Fibroblast of skin of right quadriceps (primary cell): ENCODE results near the gene EPS8L2.

Experiments
- DNase-seq: peaks from one replicate; pipeline ENCODE4 v3.0.0-alpha.2; 2013

EPS8L2 gene

GRCh38 chr11:704781-705645, 1.0 kb upstream of the EPS8L2 start:
- no peak for DNase-seq

- no peak for DNase-seq
These were observed 467 bp downstream of the EPS8L2 start for GRCh38 chr11:706439-706956.

- DNase-seq, result no peak
These were observed 1.2 kb downstream of the EPS8L2 start for GRCh38 chr11:706957-707816.

GRCh38 chr11:707817-708420, 1.9 kb downstream of the EPS8L2 start:
- DNase-seq, result no peak

- no peak for DNase-seq
These were observed 2.5 kb downstream of the EPS8L2 start for GRCh38 chr11:708511-708910.

GRCh38 chr11:709109-709997, 3.3 kb downstream of the EPS8L2 start:
- DNase-seq, result no peak

GRCh38 chr11:714436-714835, 8.4 kb downstream of the EPS8L2 start:
- DNase-seq, result no peak

GRCh38 chr11:719214-720016, 13.4 kb downstream of the EPS8L2 start:
- no peak for DNase-seq

- DNase-seq, result no peak
These were observed 14.1 kb downstream of the EPS8L2 start for GRCh38 chr11:720017-720641.

GRCh38 chr11:720642-721246, 14.7 kb downstream of the EPS8L2 start:
- DNase-seq, result no peak

GRCh38 chr11:721247-721740, 15.3 kb downstream of the EPS8L2 start:
- DNase-seq, result no peak

- no peak for DNase-seq
These were observed 15.8 kb downstream of the EPS8L2 start for GRCh38 chr11:721741-722345.

- no peak for DNase-seq
These were observed 16.3 kb downstream of the EPS8L2 start for GRCh38 chr11:722346-722811.

- DNase-seq, result peak; percentile 53
These were observed 17.3 kb downstream of the EPS8L2 start for GRCh38 chr11:723120-723883.

GRCh38 chr11:724049-724777, 18.2 kb downstream of the EPS8L2 start:
- DNase-seq, result no peak

- DNase-seq, result no peak
These were observed 18.9 kb downstream of the EPS8L2 start for GRCh38 chr11:724778-725386.

- no peak for DNase-seq
These were observed 19.7 kb downstream of the EPS8L2 start for GRCh38 chr11:725624-726202.
